Cardiac atrium fibroblast (primary cell): Measurements from ENCODE around the gene BRINP1. TPM values are rescaled to one million over a fixed set of nuclear protein-coding genes. Genes with fewer than 3 reads are reported as not detected.

ENCODE experiments used
- total RNA-seq: library from RNA; depleted of rRNA; stranded (reverse); fragments of >200 nt; gene quantifications from 2 replicates; pipeline ENCODE4 v1.2.3, GENCODE V29; 2015

The BRINP1 gene, protein sequence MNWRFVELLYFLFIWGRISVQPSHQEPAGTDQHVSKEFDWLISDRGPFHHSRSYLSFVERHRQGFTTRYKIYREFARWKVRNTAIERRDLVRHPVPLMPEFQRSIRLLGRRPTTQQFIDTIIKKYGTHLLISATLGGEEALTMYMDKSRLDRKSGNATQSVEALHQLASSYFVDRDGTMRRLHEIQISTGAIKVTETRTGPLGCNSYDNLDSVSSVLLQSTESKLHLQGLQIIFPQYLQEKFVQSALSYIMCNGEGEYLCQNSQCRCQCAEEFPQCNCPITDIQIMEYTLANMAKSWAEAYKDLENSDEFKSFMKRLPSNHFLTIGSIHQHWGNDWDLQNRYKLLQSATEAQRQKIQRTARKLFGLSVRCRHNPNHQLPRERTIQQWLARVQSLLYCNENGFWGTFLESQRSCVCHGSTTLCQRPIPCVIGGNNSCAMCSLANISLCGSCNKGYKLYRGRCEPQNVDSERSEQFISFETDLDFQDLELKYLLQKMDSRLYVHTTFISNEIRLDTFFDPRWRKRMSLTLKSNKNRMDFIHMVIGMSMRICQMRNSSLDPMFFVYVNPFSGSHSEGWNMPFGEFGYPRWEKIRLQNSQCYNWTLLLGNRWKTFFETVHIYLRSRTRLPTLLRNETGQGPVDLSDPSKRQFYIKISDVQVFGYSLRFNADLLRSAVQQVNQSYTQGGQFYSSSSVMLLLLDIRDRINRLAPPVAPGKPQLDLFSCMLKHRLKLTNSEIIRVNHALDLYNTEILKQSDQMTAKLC
- total RNA-seq, result not detected in 2 replicates

GRCh38 chr9:119368681-119369581 lies at the start of gene BRINP1:
BRINP1 (minus strand) TSS chr9:119369435; CDS start chr9:119313355, 56,080 bp downstream.

